Measurements from ENCODE around the gene FBXL19.
"Not testable (repeated sequence)": the region's sequence is repeated elsewhere in the genome, so short reads cannot be mapped to it uniquely, and the experiment has no call there.

The FBXL19 gene

GRCh38 chr16:30922960-30923535 lies 324 bp upstream of the FBXL19 start:
- peak; percentile 99 for DNase-seq

- no peak for DNase-seq
These were observed 922 bp downstream of the FBXL19 start for GRCh38 chr16:30924076-30924912.

DNA sequence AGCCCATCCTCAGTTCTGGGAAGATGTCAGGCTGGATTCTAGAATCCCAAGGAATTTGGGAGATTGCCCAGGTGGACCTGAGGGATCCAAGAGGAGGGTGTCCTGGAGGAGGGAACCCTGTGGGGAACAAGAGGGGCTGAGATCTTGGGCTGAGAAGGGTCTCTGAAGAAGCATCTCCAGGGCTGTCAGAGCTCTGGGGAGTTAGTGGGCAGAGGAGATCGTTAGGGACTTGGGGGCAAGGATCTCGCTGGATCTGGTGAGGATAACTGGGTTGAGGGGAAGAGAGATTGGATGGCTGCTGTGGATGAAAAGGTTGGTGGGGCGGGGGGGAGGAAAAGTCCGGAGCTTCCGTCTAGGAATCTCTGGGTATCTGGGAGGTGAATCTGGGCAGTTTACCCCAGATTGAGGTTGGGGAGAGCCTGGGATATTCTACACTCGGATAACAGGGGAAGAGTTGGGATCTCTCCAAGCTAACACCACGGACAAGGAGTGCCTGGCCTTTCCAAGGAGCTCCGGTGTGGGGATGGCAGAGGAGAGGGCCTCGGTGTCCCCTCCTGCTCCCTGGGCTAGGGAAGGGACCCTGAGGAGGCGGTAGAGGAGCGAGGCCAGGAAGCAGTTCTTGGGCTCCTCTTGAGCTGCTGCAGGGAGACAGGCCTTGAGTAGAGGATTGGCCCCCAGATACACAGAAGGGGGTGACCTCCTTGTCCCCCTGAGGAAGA lies 1.7 kb downstream of the FBXL19 start:
- no peak for DNase-seq

- DNase-seq, result no peak
These were observed 2.2 kb downstream of the FBXL19 start for GRCh38 chr16:30925632-30925987.

DNA sequence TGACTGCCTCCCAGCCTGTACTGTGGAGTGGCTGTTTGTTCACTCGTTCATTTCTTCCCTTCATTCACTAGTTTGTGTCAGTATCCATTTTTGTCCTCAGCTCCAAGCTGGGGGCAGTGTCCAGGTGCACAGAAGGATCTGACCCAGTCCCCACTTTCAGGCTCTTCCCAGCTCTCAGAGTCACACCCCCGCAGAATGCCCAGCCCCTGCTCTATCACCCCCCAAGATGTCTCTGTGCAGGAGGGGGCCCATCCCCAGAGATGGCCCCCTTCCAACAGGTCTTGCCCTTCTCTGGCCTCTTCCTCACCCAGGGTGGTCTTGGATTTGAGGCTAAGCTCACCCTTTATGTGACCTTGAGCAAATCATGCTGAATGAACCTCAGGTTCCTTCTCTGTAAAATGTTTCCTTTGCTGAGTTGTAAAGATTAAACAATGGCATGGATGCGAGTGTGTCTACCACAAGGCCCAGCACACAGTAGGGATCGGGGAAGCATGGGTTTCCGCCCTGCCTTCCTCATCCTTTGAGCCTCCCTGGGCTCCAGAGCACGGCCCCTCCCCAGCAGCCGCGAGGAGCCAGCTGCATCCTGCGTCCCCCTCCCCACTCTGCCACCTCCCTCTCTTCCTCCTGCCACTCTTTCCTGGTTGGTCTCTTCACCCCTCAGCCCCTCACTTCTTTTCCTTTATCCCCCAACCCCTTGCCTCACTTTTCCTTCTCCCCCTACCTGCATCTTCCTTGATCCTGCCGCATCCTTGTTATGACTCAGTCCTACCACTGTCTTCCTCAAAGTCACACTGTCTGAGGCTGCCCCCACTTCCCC lies 2.8 kb downstream of the FBXL19 start:
- DNase-seq, result no peak

- no peak for DNase-seq
These were observed 3.8 kb downstream of the FBXL19 start for GRCh38 chr16:30926937-30927788.

GRCh38 chr16:30927789-30928378 lies 4.5 kb downstream of the FBXL19 start:
- peak; percentile 91 for DNase-seq

- DNase-seq, result no peak
These were observed 5.0 kb downstream of the FBXL19 start for GRCh38 chr16:30928390-30928789.

GRCh38 chr16:30929167-30929566 lies 5.8 kb downstream of the FBXL19 start:
- no peak for DNase-seq

- DNase-seq, result no peak
These were observed 6.8 kb downstream of the FBXL19 start for GRCh38 chr16:30930160-30930571.

GRCh38 chr16:30931068-30931650 lies 7.8 kb downstream of the FBXL19 start:
- no peak for DNase-seq

DNA sequence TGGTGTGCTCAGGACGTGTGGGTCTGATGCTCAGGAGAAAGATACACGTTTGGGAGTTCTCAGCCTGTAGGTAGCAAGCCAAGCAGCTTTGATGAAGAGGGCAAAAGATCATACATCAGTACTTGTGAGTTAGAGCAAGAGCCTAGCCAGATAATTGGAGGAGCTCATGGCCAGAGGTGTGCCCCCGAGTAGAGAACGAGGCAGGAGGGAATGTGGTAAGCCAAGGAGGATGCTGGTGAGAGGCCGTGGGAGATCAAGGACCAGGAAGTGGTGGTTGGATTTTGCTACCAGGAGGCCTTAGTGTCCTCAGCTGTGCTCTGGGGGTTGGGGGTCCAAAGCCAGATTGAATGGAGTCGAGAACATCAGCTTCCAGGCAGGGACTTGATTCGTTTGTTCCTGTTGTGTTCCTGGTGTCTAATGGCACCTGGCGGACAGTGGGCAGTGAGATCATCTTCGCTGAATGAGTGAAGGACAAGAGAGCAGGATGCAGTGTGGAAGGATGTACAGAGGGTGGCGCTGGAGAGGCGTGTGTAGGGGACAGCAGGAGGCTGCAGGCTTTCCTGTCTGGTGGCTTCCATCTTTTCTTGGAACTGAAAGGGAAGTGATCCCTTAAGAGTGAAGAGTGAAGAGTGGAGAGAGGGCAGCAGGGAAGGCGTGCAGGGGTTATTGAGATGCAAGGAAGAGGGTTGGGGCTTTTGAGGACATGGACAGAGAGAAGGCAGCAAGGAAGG lies 11.6 kb downstream of the FBXL19 start:
- peak; percentile 14 for DNase-seq

- DNase-seq, result no peak
These were observed 14.3 kb downstream of the FBXL19 start for GRCh38 chr16:30937692-30938091.

DNA sequence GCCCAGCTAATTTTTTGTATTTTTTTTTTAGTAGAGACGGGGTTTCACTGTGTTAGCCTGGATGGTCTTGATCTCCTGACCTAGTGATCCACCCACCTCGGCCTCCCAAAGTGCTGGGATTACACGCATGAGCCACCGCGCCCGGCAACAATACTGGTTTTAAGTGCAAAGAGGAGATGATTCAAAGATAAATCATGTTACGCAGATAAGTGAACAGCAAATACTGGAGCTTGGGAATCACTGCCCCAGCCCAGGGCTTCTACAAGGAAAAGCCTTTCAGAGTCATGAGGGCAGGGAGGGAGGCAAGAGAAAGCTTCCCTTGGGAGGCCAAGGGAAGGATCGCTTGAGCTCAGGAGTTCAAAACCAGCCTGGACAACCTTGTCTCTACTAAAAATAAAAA lies 16.2 kb downstream of the FBXL19 start:
- DNase-seq, result not testable (repeated sequence)

DNA sequence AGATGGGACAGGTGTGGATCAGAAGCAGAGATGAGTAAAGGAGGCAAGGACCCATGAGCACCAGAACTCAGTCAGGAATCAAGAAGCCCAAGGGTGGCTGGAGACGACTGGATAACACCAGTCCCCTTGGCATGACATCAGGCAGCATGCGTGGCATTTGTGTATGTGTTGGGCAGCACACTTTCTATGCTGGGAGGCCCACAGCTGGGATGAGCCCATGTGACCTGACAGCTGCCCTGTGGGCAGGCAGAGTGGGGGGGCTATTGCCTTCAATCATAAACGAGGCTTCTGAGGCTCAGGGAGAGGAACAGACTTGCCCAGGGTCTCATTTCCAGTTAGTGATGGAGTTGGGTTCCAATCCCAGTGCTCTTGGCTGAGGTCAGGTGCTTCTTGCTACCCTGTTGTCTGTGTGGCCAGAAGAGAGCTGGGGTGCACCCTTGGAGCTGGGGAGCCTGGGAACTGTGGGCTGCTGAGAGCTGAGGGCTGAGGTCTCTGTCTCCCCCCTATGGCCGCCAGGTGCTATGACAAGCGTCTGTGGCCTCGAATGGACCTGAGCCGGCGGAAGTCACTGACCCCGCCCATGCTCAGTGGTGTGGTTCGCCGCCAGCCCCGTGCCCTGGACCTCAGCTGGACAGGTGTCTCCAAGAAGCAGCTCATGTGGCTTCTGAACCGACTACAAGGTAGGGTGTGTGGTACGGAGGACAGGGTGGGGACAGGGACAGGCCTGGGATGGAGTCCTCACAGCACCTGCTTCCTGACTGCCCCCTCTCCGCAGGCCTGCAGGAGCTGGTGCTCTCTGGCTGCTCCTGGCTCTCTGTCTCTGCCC lies 18.4 kb downstream of the FBXL19 start:
- DNase-seq, result peak; percentile 47

DNA sequence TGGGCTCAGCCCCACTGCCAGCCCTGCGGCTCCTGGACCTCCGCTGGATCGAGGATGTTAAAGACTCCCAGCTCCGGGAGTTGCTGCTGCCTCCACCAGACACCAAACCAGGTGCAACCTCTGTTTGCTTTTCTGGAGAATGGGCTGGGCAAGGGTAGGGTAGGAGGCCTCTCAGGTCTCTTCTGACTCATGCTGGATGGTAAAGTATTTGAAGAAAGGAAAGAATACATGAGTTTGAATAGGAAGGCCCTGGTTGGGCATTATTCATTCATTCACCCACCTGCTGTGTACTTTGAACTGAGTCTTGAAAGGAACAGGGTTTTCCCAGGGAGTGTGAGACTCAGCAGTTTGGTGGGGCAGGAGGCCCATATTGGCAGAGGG lies 19.0 kb downstream of the FBXL19 start:
- no peak for DNase-seq

DNA sequence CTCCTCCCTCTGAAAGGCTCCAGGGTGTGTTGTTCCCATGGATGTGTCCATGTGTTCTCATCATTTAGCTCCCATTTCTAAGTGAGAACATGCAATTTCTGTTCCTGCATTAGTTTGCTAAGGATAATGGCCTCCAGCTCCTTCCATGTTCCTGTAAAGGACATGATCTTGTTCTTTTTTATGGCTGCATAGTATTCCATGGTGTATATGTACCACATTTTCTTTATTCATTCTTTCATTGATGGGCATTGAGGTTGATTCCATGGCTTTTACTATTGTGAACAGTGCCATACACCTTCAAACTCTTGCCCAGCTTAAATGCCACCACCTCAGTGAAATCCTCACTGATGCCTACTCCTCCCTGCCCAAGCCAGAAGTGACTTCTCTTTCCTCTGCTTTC lies 21.0 kb downstream of the FBXL19 start:
- no peak for DNase-seq

DNA sequence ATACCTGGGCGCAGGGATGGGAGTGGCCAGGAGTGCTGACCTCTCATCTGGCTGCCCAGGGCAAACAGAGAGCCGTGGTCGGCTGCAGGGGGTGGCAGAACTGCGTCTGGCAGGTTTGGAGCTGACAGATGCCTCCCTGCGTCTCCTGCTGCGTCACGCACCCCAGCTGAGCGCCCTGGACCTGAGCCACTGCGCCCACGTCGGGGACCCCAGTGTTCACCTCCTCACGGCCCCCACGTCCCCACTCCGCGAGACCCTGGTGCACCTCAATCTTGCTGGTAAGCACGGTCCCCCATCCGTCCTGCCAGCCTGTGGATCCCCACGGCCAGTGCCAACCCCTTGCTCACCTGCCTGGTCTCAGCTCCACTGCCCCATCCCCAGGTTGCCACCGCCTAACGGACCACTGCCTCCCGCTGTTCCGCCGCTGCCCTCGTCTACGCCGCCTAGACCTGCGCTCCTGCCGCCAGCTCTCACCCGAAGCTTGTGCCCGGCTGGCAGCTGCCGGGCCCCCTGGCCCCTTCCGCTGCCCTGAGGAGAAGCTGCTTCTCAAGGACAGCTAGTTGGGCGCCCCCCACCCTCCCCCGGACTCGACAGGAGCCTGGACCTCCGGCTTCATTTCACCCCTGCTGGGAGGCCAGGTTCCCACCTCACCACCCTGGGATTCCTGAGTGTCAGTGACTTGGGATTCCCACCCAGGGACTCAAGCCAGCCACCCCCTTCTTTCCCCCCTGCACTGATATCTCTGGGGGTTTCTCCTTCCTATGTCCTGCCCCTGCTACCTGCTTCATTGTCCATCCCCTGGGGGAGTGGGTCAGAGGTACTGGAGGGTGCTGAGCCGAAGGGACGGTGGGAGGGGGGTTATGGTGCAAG lies 23.5 kb downstream of the FBXL19 start:
- DNase-seq, result no peak

DNA sequence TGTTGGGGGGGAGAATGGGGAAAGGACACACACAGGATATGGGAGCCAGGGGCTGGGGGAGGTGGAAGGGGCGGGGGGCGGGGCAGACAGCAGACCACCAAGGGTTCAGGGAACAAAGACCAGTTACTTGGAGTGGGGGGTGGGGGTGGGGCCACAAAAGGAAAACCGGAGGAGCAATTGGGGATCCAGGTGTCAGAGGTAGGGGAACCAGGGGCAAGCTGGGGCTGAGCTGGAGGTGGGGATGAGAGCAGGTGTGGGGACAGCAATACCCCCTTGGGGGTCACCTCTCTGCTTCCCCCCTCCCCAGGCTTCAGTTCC lies 24.1 kb downstream of the FBXL19 start:
- no peak for DNase-seq

Measured in NCI-H1436 (cell line).